Measurements from ENCODE around the gene CLPTM1L.

GRCh38 chr5:1315018-1315708 lies 29.7 kb downstream of the CLPTM1L start:
- TF ChIP-seq NR3C1 (IDR thresholded peaks at IDR 0.05) (no peak), ZFP36 (IDR thresholded peaks at IDR 0.05; ENCODE audit: borderline replicate concordance, partially characterized antibody) (no peak), HOXA7 (CRISPR knock-in tag; IDR thresholded peaks at IDR 0.05) (no peak), HOXB13 (CRISPR knock-in tag; IDR thresholded peaks at IDR 0.05; ENCODE audit: low read depth) (no peak), SMC3 (IDR thresholded peaks at IDR 0.05) (no peak), NFE2L2 (conservative IDR thresholded peaks at IDR 0.05; ENCODE audit: low read length) (no peak), POLR2A (IDR thresholded peaks at IDR 0.05; ENCODE audit: low read length) (no peak), RAD21 (conservative IDR thresholded peaks at IDR 0.05 in 1 of 2, IDR thresholded peaks at IDR 0.05 in 1 of 2) (no peak), EP300 (IDR thresholded peaks at IDR 0.05) (no peak), REST (IDR thresholded peaks at IDR 0.05) (no peak), NPAS2 (CRISPR knock-in tag; IDR thresholded peaks at IDR 0.05; ENCODE audit: borderline replicate concordance) (no peak)
- TF ChIP-seq, protein P1, sequence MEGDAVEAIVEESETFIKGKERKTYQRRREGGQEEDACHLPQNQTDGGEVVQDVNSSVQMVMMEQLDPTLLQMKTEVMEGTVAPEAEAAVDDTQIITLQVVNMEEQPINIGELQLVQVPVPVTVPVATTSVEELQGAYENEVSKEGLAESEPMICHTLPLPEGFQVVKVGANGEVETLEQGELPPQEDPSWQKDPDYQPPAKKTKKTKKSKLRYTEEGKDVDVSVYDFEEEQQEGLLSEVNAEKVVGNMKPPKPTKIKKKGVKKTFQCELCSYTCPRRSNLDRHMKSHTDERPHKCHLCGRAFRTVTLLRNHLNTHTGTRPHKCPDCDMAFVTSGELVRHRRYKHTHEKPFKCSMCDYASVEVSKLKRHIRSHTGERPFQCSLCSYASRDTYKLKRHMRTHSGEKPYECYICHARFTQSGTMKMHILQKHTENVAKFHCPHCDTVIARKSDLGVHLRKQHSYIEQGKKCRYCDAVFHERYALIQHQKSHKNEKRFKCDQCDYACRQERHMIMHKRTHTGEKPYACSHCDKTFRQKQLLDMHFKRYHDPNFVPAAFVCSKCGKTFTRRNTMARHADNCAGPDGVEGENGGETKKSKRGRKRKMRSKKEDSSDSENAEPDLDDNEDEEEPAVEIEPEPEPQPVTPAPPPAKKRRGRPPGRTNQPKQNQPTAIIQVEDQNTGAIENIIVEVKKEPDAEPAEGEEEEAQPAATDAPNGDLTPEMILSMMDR (IDR thresholded peaks at IDR 0.05), result no peak
